Choroid plexus epithelial cell (primary cell): Measurements from ENCODE around the gene STAB2.

ENCODE experiments used
- DNase-seq: peaks from one replicate; pipeline ENCODE4 v3.0.0-alpha.2; 2010; ENCODE audit warnings: low read depth
- H3K4me3 ChIP-seq: 2 replicates; pipeline ENCODE4 v1.5.1; 2011; ENCODE audit warnings: low read depth, mild to moderate bottlenecking, control low read depth, low read length, moderate library complexity
- TF ChIP-seq, protein P1 (sequence below): conservative IDR thresholded peaks from 2 replicates; pipeline ENCODE4 v1.5.1; 2011; ENCODE audit warnings: low read depth, mild to moderate bottlenecking, control low read depth, inconsistent platforms, low read length, moderate library complexity

Gene STAB2

DNA sequence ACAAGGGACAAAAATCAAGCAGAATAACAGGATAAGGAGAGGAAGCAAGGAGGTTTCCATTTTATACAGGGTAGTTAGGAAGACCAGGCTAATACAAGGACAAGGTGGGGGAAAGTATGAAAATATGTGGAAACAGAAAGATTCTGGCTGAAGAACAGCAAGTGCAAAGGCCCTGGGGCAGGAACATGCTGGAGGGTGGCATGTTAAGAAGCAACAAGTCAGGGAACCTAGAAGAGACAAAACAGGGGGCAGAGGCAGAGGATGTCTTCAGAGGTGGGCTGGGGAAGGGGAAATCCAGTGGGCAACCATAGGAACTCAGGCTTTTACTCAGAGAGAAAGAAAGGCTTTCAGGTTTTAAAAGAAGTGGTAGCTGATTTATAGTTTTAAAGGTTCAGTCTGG is 199.1 kb downstream of the STAB2 start:
- TF ChIP-seq, protein P1, sequence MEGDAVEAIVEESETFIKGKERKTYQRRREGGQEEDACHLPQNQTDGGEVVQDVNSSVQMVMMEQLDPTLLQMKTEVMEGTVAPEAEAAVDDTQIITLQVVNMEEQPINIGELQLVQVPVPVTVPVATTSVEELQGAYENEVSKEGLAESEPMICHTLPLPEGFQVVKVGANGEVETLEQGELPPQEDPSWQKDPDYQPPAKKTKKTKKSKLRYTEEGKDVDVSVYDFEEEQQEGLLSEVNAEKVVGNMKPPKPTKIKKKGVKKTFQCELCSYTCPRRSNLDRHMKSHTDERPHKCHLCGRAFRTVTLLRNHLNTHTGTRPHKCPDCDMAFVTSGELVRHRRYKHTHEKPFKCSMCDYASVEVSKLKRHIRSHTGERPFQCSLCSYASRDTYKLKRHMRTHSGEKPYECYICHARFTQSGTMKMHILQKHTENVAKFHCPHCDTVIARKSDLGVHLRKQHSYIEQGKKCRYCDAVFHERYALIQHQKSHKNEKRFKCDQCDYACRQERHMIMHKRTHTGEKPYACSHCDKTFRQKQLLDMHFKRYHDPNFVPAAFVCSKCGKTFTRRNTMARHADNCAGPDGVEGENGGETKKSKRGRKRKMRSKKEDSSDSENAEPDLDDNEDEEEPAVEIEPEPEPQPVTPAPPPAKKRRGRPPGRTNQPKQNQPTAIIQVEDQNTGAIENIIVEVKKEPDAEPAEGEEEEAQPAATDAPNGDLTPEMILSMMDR, result no peak
- no peak for DNase-seq
- no peak overlapping the region for H3K4me3 ChIP-seq

DNA sequence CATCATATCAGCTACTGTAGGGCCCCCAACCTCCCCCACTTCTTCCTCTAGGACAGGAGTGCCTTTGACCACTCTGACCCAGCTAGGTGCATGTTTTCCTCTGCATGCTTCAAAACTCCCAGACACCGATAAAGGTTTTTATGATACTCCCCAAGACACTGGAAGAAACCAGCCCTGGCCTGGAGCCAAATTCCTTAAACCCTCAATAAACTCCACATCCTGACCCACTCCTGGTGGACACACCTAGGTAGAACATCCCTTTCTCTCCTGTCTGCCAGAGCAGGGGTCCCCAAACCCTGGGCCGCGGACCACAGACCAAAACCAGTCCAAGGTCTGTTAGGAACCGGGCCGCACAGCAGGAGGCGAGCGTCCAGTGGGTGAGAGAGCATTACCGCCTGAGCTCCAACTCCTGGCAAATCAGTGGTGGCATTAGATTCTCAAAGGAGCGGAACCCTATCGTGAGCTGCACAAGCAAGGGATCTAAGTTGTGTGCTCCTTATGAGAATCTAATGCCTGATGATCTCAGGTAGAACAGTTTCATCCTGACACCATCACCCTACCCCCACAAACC is 204.4 kb downstream of the STAB2 start:
- no peak for DNase-seq
- no peak overlapping the region for H3K4me3 ChIP-seq
- TF ChIP-seq, protein P1, result no peak

DNA sequence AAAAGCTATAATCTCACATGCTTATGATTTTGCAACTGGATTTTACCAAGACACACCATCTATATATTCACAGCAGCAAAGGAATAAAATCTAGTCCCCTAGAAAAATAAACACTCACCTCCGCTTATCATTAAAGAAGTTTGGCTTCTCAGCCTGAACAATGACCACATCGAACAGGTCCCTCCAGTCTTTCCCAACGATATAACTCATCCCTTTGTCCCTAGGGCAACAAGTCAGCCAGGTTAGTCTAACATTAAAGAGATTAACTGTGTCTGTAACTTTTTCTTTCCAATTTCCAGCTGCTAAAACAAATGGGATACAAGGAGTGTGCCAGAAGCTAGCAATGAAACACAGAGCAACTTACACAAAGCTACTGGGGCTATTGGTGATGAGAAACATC is 206.0 kb downstream of the STAB2 start:
- no peak for DNase-seq
- TF ChIP-seq, protein P1, result no peak
- no peak overlapping the region for H3K4me3 ChIP-seq

DNA sequence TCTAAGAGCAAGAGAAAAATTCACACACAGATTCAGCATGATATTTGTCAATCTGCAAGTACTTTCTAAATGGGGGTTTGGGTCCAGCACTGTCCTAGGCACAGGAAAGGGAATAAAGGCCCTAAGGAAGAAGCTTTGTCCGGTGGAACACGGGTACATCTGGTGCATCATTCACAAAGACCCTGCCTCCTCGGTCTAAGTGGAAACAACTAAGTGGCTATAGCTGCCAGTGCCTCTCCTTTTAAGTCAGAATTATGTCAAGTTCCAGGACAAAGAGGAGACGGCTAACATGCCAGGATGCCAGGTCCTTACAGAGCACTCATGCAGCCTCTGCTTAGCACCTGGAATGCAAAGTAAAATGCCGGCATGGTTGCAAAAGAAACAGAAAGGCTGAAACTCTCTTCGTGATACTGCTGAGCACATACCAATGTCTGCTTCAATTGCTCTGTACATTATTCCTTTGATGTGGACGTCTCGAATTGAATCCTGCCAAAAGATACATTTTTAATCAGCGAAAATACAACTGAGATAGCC is 206.5 kb downstream of the STAB2 start:
- no peak for DNase-seq
- no peak overlapping the region for H3K4me3 ChIP-seq
- TF ChIP-seq, protein P1, result no peak

DNA sequence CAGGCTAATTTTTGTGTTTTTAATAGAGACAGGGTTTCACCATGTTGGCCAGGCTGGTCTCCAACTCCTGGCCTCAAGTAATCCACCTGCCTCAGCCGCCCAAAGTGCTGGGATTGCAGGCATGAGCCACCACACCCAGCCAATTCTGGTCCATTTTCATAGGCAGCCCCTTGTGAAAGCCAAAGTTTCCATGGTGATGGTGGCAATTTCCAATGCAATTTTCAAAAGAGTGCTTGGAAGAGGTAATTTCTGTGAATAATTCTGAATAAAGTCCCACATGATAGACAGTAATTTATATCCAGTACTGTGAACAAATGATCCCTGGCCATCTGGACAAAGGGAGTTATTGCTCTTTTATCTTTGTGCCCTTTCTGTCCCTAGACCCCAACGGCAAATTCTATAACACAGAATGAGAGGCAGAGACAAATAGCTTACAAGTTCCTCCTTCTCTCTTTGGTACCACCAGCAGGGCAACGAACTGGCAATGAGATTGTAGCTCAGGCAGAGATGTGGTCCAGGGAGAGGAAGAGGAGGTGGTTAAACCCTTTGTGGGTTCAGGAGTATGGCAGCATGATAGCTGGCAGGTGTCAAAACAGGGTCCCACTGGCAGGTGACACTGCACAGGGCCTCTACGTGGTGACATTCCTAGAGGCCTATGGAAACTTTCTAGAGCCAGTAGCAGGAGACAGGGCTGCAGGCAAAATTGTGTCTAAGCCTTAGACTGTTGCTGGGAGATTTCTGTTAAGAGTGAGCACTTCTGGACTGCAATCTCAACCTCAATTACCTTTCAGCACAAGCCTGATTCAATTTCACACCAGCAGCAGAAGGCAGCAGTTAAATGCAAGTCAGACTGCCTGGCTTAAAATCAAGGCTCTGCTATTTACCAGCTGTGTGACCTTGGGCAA is 207.5 kb downstream of the STAB2 start:
- TF ChIP-seq, protein P1, result no peak
- no peak for DNase-seq
- no peak overlapping the region for H3K4me3 ChIP-seq

DNA sequence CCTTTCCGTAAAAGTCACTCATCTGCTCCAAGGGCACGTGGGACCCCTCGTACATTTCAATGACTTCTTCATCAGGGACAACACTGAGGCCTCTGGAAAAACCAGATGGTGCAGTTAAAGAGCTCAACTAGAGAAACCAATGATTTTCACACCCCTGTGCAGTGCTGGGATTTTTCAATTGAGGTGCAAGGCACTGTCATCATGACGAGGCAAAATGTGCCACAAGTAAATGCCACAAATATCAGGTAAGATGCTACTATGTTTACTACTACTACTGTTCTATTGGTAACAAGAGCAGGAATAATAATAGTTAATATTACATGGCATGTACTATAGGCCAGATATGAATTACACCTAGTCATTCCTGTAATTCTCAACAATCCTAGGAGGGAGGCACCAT is 211.5 kb downstream of the STAB2 start:
- no peak overlapping the region for H3K4me3 ChIP-seq
- DNase-seq, result no peak
- TF ChIP-seq, protein P1, result no peak
